NCI-H748 treated with DMSO at 0.1 percent for 48 hours (cell line): ENCODE measurements around the gene THAP4.
A peak's percentile ranks its signal among the peaks of the same experiment; 100 is the strongest.

Experiments
- DNase-seq: peaks from one replicate; lab custom pipeline; 2025; lab: John Stamatoyannopoulos, UW

THAP4 gene, protein sequence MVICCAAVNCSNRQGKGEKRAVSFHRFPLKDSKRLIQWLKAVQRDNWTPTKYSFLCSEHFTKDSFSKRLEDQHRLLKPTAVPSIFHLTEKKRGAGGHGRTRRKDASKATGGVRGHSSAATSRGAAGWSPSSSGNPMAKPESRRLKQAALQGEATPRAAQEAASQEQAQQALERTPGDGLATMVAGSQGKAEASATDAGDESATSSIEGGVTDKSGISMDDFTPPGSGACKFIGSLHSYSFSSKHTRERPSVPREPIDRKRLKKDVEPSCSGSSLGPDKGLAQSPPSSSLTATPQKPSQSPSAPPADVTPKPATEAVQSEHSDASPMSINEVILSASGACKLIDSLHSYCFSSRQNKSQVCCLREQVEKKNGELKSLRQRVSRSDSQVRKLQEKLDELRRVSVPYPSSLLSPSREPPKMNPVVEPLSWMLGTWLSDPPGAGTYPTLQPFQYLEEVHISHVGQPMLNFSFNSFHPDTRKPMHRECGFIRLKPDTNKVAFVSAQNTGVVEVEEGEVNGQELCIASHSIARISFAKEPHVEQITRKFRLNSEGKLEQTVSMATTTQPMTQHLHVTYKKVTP

DNA sequence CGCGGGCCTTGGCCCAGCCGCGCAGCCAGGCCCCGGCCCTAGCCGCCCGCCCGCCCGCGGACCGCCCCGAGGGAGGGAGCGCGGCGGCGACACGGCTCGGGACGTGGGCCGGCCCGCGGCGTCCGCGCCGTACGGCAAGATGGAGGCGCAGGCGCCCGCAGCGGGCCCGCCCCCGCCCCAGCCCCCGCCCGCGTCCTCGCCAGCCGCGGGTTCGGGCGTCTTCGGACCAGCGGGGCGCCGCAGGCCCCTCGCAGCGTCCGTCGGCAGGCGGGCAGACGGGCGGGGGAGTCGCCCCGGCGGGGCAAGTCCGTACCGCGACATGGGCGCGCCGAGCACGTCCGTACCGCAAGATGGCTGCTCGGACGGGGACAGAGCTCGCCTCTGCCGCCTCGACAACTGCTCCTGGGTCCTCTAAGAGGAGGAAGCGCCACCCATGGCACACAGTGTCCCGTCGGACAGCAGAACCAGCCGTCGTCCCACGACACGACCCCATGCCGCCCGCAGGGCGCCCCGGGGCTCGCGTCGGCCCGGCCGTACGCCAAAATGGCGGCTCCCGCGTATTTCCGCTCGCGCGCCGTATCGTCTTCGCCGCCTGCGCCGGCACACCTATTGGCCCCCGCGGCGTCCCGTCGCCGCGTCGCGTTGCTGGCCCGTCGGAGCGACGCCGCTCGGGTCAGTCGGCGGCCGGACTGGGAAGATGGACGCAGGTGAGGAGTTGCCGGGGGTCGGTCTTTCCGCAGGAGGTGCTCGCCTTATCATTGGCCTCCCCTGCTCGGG lies at the start of gene THAP4, which contains the start of gene ATG4B:
TSS of gene THAP4 (minus strand) at position 141 of the 777 bp plus-strand sequence. CDS start 141 bp downstream, outside the sequence.
TSS of gene ATG4B (plus strand) at position 676 of the 777 bp plus-strand sequence. CDS start at position 698, 22 bp downstream.
- DNase-seq: peak; percentile 49

- DNase-seq: no peak
Measured at GRCh38 chr2:241686324-241686649, 49.3 kb upstream of the THAP4 start.

DNA sequence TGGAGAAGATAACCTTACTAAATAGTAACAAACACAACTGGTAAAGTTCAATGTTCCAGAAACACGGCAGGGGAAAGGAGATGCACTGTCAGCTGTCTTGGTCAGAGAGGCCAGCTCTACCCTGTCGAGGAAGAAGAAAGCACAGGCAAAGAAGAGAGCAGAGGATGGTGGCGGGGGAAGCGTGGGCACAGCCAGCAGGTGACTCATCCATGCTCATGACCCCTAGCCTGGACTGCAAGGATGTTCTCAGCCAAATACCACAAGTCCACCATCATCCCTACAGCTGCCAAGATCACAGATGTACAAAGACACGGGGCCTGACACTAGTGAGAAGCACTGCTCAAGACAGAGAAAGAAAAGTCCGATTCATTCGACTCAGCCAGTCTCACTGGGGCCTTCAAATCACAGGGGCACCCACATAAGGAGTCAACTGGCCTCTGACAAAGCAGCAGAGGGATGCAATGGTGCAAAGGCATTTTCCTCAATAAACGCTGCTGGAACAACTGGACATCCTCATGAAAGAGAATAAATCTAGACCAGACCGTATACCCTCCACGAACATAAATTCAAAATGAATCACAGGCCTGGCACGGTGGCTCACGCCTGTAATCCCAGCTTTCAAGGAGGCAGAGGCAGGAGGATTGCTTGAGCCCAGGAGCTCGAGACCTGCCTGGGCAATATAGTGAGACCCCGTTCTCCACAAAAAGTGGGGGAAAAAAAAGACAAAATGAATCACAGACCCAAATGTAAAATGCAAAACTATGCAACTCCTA lies 44.1 kb upstream of the THAP4 start:
- no peak for DNase-seq

- no peak for DNase-seq
Measured at GRCh38 chr2:241680044-241680443, 43.1 kb upstream of the THAP4 start.

GRCh38 chr2:241678784-241679540 lies 42.0 kb upstream of the THAP4 start:
- DNase-seq: no peak

- DNase-seq: no peak
Measured at GRCh38 chr2:241678307-241678706, 41.3 kb upstream of the THAP4 start.

GRCh38 chr2:241677392-241677791 lies 40.4 kb upstream of the THAP4 start:
- DNase-seq: no peak

DNA sequence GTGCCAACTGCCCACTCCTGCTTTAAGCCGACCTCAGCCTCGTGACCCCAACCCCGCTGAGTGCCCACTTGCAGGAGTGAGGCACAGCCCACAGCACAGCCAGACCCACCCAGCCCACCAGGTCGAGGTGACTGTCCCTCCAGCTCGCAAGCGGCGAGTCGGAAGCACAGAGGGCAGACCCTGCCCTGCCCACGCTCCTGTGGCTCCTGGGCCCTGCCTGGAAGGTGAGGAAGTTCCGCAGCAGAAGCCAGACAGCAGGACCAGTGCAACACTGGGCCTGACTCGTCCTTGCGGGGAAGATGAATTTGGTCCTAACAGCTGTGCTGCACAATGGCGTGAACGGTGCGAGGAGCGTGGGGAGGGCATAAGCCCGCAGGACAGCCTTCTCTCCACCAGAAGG lies 39.7 kb upstream of the THAP4 start:
- no peak for DNase-seq

GRCh38 chr2:241675885-241676284 lies 38.9 kb upstream of the THAP4 start:
- no peak for DNase-seq

GRCh38 chr2:241673797-241674725 lies 37.1 kb upstream of the THAP4 start:
- DNase-seq: no peak

GRCh38 chr2:241673189-241673663 lies 36.3 kb upstream of the THAP4 start:
- DNase-seq: no peak

DNA sequence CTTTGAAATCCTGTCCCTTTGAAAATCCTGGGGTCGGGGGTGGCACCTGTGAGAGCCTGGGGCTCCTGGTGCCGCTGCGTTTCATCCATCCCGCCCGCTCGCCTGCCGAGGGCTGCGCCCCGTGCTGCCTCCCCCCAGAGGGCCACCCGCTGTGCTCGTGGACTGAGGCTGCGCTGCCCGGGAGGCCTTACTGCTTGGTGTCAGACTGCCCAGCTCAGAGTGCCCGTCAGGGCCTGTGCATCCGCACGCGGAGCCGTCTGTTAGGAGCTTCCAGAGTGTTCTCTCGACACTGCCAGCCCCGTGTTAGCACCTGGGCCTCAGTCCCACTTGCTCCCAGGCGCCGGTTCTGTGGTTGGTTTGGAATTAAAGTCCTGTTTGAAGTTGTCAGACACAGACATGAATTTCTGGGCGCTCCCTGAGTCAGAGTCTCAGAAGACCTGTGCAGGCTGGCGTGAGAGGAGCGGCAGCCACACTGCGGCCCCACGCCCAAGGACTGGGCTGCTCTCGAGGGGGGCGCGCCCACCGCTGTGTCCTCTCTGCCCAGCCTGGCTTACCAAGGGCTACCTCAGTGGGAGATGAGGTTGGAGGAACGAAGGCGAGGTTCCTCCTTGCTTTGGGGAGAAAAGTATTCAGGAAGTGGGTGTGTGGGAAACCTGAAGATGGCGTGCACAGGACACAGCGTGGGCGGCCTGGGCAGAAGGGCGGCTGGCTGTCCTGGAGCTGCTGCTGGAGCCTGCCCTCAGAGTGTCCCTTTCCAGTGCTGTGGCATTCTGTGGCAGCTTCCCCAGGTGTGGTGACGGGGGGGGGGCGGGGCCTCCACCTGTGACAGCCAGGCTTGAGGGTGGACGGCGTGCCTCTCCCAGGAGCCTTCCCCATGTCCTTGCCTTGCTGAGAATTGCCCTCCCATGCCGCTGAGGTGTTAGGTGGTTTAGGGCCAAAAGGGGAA lies 35.6 kb upstream of the THAP4 start:
- no peak for DNase-seq

DNA sequence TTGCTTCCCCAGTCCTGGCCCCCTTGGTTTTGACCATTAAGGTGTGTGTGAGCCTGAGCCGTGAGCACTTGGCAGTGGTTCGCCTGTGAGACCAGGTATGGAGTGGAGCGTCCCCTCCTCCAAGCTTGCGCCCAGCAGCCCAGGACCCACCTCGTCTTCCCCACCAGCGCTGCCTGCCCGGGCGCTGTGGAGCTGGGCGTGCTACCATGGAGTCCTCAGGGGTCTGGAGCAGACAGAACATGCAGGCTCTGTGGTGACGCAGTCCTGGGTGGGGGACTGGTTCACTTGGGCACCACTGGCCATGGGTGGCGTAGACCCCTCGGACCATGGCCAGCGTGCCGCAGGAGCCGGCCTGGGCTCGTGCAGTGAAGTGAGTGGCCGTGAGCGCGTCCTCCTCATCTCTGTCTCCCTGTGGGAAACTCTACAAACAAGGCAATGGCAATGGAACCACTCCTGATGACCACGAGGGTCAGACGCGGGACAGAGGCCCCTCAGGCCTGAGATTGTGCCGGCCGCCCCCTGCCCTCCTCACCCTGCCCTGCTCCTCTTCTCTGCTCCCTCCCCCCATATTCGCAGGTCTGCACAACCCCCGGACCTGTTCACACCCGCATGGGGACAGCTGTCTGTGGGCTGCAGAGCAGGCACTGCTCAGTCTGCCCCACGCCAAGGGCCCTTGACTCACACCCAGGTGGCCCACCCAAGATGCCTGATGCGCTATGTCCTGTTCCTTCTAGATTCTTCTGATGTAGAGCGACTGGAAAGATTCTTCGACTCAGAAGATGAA lies 34.7 kb upstream of the THAP4 start:
- no peak for DNase-seq

DNA sequence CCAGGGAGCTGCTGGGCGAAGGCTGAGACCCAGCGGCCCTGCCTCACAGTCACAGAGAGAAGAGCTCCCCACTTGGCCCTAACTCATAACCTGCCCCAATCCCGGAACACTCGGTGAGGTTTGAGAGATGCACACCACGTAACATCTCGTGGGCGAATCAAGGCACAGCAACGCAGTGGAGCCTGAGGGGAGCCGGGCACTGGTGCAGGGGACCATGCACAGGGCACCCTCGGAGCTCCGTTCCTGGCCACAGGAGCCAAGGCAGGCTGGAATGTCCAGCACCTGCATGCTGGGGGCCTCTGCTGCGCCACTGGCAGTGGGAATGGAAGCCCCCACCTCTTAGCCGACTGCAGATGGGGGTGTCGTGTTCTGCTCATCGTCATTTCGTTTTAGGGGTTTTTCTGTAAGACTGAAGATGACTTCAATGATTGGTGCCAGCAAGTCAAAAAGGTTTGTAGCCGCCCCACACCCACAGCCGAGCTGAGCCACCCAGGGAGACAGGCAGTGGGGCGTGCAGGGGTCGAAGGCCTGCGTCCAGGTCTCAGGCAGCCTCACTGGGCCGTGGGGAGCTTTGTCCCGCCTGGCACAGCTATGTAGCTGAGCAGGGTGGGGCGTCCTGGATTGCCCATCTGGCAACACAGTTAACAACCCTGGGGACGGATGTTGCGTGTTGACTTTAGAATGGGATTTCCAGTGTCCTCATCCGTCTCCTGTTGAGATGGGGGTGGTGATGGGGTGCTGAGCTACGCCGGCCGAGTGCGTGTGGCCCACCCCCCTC lies 33.6 kb upstream of the THAP4 start:
- no peak for DNase-seq

DNA sequence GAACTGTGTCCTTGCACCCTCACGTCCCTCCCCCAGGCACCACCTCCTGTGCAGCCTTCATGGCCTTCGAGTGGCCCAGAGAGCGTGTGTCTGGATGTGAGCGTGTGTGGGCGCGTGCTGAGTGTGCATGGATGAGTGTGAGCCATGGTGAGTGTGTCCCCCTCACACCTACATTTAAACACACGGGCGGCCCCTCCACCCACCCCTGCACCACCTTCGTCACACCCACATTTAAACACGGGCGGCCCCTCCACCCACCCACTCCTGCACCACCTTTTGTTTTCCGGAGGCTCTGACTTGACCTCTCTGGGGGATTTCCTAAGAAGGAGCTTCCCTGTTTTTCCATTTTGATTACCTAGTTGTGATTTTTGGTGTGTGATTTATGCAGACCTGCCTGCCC lies 31.9 kb upstream of the THAP4 start:
- DNase-seq: no peak

DNA sequence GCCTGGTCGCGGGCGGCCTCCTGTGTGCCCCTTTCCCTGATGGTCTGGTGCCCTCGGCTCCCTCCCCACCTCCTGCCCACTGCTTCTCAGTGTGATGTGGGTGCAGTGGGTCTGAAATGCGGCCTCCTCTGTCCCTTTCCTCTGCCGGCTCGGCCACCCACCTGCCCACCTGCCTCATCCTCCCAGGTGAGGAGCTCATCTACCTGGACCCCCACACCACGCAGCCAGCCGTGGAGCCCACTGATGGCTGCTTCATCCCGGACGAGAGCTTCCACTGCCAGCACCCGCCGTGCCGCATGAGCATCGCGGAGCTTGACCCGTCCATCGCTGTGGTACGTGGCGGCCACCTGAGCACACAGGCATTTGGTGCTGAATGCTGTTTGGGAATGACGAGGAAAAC lies 31.4 kb upstream of the THAP4 start:
- DNase-seq: no peak

DNA sequence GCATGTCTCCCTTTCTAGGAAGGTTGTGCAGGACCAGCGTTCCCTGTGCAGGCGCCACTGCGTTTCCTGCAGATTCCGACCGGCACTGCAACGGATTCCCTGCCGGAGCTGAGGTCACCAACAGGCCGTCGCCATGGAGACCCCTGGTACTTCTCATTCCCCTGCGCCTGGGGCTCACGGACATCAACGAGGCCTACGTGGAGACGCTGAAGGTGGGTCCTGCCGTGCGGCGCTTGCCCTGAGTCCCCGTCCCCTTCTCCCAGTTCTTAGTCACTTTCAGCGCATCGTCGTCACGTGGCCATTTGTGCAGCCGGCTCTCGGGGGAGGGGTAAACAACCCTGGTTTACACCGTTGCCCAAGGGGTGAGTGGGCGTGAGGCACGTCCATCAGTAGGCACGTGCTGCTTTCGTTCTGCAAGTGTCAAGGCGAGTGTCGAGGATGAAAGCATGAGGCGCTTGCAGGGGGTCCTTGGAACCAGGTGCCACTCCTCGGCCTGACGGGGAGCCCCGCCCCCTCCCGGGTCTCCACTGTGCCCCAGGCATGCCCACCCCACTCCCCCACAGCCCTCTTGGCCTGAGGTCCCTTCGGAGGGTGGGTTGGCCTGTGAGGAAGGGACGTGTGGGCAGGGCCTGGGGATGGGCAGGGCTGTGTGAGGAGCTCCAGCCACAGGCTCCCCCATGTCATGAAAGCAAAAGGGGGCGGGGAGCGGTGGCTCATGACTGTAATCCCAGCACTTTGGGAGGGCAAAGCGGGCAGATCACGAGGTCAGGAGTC lies 29.9 kb upstream of the THAP4 start:
- DNase-seq: no peak
